ENCODE measurements around the gene CLSTN3. TPM values are rescaled to one million over a fixed set of nuclear protein-coding genes. Genes with fewer than 3 reads are reported as not detected.

The CLSTN3 gene
- total RNA-seq, 4 donors from 2014 or later = 25.9 to 57.5 (median 44.8) TPM

DNA sequence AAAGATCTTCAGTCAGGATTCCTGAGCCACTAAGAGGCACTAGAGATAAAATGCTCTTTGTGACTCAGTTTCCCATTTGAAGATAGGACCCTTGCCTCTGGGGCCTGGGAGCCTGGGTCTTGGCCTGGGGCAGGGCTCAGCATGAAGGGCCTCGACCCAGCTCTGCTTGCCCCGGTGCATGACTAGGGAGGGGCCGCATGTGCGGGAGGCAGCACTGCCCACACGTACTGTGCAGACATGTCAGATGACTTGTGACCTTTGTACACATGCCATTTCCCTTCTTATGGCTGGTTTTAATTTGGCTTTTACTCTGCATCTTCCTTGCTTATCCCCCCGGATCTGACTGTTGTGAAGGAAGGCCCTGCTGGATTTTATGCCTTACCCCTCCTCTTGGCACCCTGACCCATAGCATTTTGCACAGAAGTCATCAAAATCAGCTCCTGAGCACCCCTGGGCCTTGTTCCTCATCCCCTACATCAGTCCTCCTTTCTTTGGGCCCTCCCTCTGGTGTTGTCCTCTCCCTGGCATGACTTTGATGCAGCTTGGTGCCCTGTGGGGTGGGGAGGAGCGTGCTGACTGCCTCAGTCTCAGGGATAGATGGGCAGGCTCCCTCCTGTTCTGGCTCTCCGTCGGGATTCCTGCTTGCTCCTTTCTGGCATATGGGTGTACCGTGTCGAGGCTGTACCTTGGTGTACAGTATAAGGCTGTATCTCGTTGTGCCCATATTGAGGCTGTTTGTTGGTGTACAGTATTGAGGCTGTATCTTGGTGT is 4.4 kb downstream of the CLSTN3 start:
- TF ChIP-seq, protein P1, sequence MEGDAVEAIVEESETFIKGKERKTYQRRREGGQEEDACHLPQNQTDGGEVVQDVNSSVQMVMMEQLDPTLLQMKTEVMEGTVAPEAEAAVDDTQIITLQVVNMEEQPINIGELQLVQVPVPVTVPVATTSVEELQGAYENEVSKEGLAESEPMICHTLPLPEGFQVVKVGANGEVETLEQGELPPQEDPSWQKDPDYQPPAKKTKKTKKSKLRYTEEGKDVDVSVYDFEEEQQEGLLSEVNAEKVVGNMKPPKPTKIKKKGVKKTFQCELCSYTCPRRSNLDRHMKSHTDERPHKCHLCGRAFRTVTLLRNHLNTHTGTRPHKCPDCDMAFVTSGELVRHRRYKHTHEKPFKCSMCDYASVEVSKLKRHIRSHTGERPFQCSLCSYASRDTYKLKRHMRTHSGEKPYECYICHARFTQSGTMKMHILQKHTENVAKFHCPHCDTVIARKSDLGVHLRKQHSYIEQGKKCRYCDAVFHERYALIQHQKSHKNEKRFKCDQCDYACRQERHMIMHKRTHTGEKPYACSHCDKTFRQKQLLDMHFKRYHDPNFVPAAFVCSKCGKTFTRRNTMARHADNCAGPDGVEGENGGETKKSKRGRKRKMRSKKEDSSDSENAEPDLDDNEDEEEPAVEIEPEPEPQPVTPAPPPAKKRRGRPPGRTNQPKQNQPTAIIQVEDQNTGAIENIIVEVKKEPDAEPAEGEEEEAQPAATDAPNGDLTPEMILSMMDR (IDR thresholded peaks at IDR 0.05) = no peak
- DNase-seq (ENCODE audit: low spot score) = no peak
- no peak for ATAC-seq (ENCODE audit: low FRiP score)

DNA sequence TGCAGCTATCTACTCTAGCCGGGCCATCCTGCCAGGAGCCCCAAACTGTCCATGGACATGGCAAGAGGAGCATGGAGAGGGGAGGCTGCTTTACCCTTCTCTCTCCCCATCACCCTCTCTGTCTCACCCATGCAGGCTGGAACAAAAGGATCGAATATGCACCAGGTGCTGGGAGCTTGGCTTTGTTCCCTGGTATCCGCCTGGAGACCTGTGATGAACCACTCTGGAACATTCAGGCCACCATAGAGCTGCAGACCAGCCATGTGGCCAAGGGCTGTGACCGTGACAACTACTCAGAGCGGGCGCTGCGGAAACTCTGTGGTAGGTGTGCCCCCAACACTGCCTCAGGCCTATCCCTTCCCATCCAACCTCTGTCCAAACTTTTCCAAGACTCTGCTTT is 5.9 kb downstream of the CLSTN3 start:
- TF ChIP-seq, protein P1 (IDR thresholded peaks at IDR 0.05) = no peak
- DNase-seq (ENCODE audit: low spot score) (no peak), ATAC-seq (ENCODE audit: low FRiP score) (no peak)

DNA sequence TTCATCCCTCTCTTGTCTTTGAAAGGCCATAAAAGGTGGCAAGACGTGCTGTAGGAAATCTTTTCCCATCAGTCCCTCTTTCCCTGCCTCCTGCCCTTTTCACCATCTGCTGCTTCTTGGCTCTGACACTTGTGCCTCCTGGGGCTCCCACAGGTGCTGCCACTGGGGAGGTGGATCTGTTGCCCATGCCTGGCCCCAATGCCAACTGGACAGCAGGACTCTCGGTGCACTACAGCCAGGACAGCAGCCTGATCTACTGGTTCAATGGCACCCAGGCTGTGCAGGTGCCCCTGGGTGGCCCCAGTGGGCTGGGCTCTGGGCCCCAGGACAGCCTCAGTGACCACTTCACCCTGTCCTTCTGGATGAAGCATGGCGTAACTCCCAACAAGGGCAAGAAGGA is 6.5 kb downstream of the CLSTN3 start:
- DNase-seq (ENCODE audit: low spot score) (no peak), ATAC-seq (ENCODE audit: low FRiP score) (no peak)
- TF ChIP-seq, protein P1 (IDR thresholded peaks at IDR 0.05) = no peak

DNA sequence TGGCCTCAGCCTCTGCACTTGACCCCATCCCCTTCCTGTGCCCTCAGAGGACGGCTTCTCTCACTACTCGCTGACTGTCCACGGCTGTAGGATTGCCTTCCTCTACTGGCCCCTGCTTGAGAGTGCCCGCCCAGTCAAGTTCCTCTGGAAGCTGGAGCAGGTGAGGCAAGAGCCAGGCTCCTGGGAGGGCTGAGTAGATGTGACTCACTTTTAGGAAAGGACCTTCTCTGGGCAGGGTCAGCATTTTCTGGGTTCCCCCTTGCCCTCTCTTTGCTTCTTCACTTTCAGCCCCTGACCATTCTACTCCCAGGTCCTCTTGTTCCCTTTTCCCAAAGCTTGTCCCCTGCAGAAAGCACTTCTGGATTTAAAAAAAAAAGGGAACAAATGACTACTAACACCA is 7.7 kb downstream of the CLSTN3 start:
- ATAC-seq (ENCODE audit: low FRiP score) (no peak), DNase-seq (ENCODE audit: low spot score) (no peak)
- TF ChIP-seq, protein P1 (IDR thresholded peaks at IDR 0.05) = no peak

DNA sequence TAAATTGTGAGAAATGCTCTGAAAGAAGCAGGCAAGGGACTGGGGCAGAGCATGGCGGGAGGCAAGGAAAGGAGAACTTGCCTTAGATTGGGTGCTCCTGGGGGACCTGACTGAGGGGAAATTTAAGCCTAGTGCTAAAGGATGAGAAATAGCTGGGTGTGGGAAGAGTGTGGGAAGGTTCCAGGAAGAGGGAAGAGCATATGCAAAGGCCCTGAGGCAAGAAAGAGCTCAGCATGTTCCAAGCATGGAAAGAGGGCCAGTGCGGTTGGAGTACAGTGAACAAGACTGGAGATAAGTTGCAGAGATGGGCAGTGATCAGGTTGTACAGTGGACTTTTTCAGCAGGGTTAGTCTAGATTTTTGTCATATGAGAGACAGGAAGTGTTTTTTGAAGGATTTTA is 9.0 kb downstream of the CLSTN3 start:
- TF ChIP-seq, protein P1 (IDR thresholded peaks at IDR 0.05) = no peak
- no peak for ATAC-seq (ENCODE audit: low FRiP score)
- no peak for DNase-seq (ENCODE audit: low spot score)

DNA sequence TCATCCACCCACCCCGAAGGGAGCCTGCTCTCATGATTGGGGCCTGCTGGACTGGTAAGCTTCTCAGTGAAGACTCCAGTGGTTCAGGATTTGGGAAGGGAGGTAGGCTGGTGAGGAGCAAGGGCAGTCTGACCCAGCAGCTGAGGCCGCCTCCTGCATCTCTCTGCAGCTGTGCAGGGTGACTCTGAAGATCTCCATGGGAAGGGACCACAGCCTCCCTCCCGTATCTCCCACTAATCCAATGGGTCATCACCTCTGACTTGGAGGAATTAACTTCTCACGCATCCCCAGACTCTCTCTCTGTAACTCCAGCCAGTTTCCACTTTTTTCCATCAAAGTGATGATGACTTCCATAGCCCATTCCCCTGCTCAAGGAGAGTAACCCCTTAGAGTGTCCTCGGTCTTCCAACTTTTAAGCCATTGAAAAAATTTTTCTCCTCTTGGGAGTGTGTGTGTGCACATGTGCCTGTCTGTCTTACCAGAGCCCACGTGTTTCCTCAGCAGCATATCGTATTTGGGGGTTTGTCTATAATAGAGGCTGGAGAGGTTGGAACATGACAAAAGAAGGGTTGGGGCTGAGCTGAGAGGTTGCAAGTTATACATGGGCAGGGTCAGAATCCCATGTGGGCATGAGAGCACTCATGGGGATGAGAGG is 11.3 kb downstream of the CLSTN3 start:
- ATAC-seq (ENCODE audit: low FRiP score) (no peak), DNase-seq (ENCODE audit: low spot score) (no peak)
- TF ChIP-seq, protein P1 (IDR thresholded peaks at IDR 0.05) = no peak

All from omental fat pad (tissue), 4 donors.